LNCaP clone FGC (cell line): Measurements from ENCODE around the gene SPRED2.

Source experiments
- DNase-seq: peaks from one replicate; pipeline ENCODE4 v3.0.0-alpha.2; 2011; ENCODE audit warnings: low read depth
- H3K4me3 ChIP-seq: 2 replicates; pipeline ENCODE4 v1.5.1; 2011; ENCODE audit warnings: mild to moderate bottlenecking, low read depth, low read length, control low read depth
- TF ChIP-seq, protein P1 (sequence below): IDR thresholded peaks from 2 replicates; pipeline ENCODE4 v1.5.1; 2012; ENCODE audit warnings: mild to moderate bottlenecking; ENCODE audit not compliant: control insufficient read depth, insufficient read depth; ENCODE audit errors: extremely low read depth

Gene SPRED2

DNA sequence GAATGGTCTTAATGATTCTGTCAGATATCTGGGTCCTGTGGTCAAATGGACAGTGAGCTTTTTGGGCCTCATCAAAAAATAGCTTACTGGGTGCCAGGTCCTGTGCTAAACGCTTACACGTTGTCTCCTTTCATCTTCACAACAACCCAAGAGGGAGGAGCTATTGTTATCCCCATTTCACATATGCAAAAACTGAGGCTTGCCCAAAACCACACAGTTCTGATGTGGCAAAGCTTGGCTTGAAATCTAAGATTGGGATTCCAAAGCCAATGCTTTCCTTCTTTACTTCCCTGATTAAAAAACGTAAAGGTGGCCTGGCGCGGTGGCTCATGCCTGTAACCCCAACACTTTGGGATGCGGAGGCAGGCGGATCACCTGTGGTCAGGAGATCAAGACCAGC lies 135.4 kb downstream of the SPRED2 start:
- H3K4me3 ChIP-seq: no peak overlapping the region
- TF ChIP-seq, protein P1, sequence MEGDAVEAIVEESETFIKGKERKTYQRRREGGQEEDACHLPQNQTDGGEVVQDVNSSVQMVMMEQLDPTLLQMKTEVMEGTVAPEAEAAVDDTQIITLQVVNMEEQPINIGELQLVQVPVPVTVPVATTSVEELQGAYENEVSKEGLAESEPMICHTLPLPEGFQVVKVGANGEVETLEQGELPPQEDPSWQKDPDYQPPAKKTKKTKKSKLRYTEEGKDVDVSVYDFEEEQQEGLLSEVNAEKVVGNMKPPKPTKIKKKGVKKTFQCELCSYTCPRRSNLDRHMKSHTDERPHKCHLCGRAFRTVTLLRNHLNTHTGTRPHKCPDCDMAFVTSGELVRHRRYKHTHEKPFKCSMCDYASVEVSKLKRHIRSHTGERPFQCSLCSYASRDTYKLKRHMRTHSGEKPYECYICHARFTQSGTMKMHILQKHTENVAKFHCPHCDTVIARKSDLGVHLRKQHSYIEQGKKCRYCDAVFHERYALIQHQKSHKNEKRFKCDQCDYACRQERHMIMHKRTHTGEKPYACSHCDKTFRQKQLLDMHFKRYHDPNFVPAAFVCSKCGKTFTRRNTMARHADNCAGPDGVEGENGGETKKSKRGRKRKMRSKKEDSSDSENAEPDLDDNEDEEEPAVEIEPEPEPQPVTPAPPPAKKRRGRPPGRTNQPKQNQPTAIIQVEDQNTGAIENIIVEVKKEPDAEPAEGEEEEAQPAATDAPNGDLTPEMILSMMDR: no peak
- DNase-seq: no peak

DNA sequence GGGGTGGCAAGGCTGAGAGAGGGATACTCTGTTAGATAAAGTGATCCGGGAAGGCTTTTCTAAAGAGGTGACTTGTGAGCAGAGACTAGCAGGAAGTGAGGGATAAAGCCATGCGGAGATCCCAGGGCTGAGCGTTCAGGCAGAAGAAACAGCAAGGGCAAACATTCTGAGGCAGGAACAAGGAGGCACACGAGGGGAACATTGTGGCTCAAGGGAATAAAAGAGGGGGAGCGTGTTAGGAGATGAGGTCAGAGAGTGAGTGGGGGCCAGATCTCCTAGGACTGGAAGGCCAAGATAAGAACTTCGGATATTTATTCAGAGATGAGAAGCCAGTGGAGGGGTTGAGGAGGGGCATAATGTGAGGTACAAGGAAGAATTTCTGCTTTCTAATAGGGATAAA lies 137.7 kb downstream of the SPRED2 start:
- DNase-seq: no peak
- TF ChIP-seq, protein P1: no peak

DNA sequence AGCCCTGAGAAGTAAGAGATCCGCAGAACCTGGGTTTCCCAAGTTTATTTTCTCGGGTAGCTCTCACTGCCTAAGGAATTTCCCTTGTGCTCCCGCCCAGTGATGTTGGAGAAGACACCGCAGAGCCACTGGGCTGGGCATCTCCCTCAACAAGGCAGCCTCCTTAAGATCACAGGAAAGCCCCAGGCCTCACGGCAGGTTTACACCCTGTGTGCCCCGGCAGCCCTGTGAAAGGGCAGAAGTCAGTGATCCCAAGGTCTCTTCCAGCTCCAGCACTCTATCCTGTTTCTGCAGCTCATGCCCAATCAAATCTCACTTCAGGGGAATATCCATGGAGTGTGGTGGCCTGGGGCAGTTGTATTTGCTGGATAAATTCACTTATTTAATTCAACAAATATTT lies 138.3 kb downstream of the SPRED2 start:
- TF ChIP-seq, protein P1: no peak
- no peak for DNase-seq
- no peak overlapping the region for H3K4me3 ChIP-seq

More for the DNA sequence above, 137.7 kb downstream of the SPRED2 start:
- H3K4me3 ChIP-seq: no peak overlapping the region

DNA sequence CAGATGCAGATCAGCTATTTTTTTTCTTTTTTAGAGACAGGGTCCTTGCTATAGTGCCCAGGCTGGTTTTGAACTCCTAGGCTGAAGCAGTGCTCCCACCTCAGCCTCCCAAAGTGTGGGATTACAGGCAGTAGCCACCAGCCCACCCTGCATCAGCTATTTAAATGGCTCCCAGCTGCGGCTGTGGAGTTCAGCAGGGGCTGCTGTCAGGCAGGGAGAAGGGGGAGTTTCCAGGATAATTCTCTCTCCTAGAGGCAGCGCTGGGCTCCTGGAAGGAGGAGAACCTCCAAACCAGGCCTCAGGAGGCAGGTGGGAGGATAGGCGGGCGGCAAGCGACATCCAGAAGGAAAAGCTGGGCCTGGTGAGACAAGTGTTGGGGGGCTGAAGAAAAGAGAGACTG lies 139.0 kb downstream of the SPRED2 start:
- TF ChIP-seq, protein P1: no peak
- DNase-seq: no peak
- H3K4me3 ChIP-seq: no peak overlapping the region

DNA sequence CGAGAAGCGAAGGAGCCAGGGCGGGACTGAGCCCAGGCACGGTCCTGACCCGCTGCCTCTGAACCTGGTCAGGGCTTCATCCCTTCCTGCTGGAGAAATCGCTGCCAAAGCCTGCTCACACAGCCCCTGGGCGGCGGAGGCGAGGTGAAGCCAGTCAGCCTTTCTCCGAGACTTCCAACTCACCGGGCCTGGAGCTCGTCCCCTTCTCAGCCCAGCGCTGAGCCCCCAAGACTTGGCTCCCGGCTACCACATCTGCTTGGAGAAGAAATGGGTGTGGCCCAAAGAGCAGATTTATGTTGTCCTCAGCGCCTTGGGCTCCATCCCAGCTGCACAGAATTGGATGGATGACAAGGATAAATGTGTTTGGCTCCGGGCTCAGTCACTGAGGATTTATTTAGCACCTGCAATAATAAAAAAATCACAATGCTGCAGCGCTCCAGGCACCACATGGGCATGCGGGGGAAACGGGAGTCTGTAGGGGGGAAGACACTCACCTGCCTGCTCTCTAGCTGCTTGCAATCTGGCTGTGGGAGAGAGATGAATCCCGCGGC lies 139.9 kb downstream of the SPRED2 start:
- DNase-seq: no peak
- TF ChIP-seq, protein P1: no peak
- no peak overlapping the region for H3K4me3 ChIP-seq

DNA sequence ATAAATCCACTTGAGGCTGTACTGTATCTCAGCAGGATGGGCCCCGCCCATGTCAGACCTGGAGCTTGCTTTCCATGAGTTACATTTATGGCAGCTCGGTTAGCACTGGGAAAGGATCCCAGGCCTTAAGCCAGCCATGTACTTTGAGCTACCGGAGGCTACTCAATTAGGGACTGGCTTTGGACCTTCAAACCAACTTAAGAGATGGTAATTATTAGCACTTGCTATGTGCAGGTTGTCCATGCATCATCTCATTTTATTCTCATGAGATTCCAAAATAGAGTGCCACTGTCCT lies 140.3 kb downstream of the SPRED2 start:
- no peak overlapping the region for H3K4me3 ChIP-seq
- no peak for DNase-seq
- TF ChIP-seq, protein P1: no peak
